ENCODE measurements around the gene GK2.

GRCh38 chr4:79429113-79429903 is 21.3 kb upstream of the GK2 start:
- TF ChIP-seq CTCF (IDR thresholded peaks at IDR 0.05) (no peak), POLR2A (IDR thresholded peaks at IDR 0.05) (no peak)

All from body of pancreas (tissue), 4 donors.